ENCODE results near the gene GPR142.
A peak's percentile ranks its signal among the peaks of the same experiment; 100 is the strongest.
"Not testable (repeated sequence)": the region's sequence is repeated elsewhere in the genome, so short reads cannot be mapped to it uniquely, and the experiment has no call there.

GPR142 gene

DNA sequence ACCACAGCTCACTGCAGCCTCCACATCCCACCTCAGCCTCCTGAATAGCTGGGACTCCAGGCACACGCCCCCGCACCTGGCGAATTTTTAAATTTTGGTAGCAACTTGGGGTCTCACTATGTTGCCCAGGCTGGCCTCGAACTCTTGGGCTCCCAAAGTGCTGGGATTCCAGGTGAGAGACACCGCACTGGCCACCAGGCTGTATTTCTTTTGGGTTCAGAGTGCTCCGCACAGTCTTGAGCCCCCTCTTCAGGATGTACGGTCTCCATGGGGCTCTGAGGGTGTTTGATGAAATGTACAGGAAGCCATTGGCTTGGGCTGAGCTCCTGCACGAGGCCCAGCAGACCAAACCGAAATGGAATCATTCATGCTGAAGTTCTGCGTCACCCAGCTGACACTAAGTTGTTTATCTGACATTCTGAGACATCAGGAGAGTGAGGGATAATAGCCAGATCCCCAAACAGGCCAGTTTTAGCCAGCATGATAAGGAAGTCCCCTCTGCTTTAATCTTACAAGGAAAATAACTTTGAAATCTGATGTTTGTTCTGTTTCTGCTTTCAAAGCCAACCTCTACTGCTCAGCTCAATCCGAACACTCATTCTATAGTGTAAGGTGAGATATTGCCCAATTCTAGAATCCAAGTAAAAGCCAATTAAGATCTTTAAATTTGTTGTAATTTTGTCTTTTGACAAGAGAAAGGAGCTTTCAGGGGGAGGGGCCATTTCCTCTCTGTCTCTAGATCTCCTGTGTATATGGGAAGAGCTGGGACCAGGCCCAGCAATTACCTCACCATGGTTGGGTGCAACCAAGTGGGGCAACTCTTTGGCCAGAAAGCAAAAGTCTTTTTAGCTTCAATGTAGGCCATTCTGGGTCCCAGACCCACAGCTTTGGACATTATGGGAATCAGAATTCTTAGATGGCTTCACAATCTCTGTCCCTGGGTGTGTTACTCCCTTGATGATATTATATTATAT is 23.7 kb downstream of the GPR142 start:
- TF ChIP-seq POLR2AphosphoS5 (IDR thresholded peaks at IDR 0.05; ENCODE audit: low read depth, low read length), result no peak
- TF ChIP-seq POLR2A (IDR thresholded peaks at IDR 0.05; ENCODE audit: low read depth, low read length), result no peak
- TF ChIP-seq TAF1 (IDR thresholded peaks at IDR 0.05; ENCODE audit: borderline replicate concordance, low read depth, low read length), result no peak
- DNase-seq (ENCODE audit: insufficient read length), result no peak
- FAIRE-seq, result no peak

DNA sequence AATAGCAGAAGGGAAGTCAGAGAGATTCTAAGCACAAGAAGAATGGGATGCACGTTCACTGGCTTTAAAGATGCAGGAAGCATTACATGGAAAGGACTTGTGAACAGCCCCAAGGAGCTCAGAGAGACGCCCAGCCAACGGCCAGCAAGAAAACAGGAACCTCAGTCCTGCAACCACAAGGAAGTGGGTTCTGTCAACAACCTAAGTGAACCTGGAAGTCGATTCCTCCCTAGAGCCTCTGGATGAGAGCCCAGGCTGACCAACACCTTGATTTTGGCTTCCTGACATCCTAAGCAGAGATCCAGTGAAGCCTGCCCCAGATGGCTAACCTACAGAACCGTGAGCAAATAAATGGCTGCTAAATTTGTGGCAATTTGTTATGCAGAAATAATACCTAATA is 24.5 kb downstream of the GPR142 start:
- TF ChIP-seq POLR2A (IDR thresholded peaks at IDR 0.05; ENCODE audit: low read depth, low read length) (no peak), POLR2AphosphoS5 (IDR thresholded peaks at IDR 0.05; ENCODE audit: low read depth, low read length) (no peak), TAF1 (IDR thresholded peaks at IDR 0.05; ENCODE audit: borderline replicate concordance, low read depth, low read length) (no peak)
- FAIRE-seq (no peak), DNase-seq (ENCODE audit: insufficient read length) (no peak)

DNA sequence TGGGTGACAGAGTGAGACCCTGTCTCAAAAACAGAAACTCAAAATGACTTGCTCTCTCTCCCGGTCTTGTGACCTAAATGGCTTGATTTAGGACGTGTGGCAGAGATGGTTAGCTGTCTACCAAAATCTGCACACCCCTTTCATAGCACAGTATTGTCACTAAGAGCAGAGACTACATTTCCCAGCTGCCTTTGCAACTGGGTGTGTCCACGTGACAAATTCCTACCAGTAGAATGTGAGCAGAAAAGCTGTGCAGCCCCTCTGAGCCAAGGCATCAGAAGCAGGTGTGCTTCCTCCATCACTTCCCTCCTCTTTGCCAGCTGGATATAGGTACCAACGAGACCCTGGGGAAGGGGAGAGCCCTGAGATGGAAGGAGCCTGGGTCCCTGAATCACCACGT is 25.5 kb downstream of the GPR142 start:
- DNase-seq (ENCODE audit: insufficient read length) (no peak), FAIRE-seq (peak; percentile 44)
- TF ChIP-seq TAF1 (IDR thresholded peaks at IDR 0.05; ENCODE audit: borderline replicate concordance, low read depth, low read length) (no peak), POLR2AphosphoS5 (IDR thresholded peaks at IDR 0.05; ENCODE audit: low read depth, low read length) (no peak), POLR2A (IDR thresholded peaks at IDR 0.05; ENCODE audit: low read depth, low read length) (no peak)

DNA sequence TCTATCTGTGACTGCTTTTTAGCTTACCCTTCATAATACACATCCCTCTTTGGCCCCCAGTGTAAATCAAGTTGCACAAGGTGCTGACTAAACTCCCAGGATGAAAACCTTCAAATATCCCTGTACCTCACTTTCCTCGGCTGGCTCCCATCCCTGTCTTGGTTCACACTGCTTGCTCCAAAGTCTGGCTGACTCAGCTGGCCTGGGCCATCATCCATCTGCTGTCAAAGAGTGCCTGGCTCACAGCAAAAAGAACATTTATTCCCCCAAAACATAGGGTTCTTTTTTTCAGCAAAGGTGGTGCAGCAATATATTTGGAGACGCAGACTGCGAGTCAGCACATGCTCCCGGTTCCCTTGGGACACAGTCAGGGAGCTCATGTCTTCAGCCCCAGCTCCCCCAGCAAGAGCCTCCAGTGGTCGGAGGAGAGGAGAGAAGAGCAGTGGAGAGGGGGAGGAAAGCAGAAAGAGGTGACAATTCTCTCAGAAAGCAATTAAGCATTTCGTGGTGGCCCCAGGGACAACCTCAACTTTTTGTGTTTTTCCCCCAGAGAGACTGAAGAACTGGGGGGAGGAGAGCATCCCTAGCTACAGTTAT is 26.1 kb downstream of the GPR142 start:
- DNase-seq (ENCODE audit: insufficient read length) (no peak), FAIRE-seq (no peak)
- TF ChIP-seq POLR2AphosphoS5 (IDR thresholded peaks at IDR 0.05; ENCODE audit: low read depth, low read length) (no peak), TAF1 (IDR thresholded peaks at IDR 0.05; ENCODE audit: borderline replicate concordance, low read depth, low read length) (no peak), POLR2A (IDR thresholded peaks at IDR 0.05; ENCODE audit: low read depth, low read length) (no peak)

DNA sequence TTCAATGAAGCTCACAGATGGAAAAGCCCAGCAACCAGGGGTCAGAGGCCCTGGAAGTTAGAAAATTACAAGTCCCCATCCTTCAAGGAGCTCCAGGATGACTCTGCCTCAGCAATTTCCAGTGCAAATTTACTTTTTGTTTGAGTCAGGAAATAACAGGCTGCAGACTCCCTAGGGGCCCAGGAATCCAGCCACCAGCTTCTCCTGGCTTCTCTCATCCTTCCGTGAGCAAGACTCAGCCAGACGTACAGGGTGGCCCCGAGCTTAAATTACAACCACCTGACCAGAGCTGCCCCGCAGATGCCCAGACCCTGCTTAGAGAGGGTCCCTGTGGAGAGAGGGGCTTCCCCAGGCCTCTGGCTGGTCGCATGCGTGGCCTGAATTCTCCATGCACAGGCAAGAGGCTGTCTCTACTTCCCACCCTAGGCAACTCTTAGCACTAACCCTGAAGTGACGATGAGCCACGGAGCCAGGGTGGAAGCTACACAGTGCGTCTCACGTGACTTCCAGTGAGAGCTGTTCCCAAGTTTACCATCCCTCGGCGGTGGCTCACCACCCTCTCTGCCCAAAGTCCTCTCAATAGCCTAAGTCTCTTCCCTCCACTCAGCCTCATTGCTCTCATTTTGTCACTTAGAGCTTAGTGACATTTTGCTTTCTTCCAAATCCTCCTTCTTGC is 27.1 kb downstream of the GPR142 start:
- TF ChIP-seq POLR2A (IDR thresholded peaks at IDR 0.05; ENCODE audit: low read depth, low read length), result no peak

DNA sequence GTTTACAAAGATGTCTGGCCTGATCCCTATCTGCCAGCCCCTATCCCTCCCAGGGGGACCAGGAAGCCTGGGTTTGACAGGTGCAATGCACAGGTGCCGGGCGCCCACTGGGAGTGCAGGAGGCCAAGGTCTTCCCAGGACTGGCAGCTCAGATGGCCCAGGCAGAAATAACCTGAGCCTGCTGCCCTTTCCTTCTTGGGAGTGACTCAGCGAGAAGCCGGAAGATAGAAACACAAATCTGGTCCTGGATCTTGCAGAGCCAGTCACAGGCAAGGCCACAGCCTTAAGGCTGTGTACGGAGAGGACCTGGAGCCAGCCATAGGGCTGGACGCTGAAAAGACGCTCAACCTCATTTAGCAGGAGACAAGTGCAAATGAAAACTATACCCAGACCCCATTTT is 27.7 kb downstream of the GPR142 start:
- TF ChIP-seq TAF1 (IDR thresholded peaks at IDR 0.05; ENCODE audit: borderline replicate concordance, low read depth, low read length) (no peak), POLR2AphosphoS5 (IDR thresholded peaks at IDR 0.05; ENCODE audit: low read depth, low read length) (no peak), POLR2A (IDR thresholded peaks at IDR 0.05; ENCODE audit: low read depth, low read length) (no peak)
- no peak for DNase-seq (ENCODE audit: insufficient read length)
- no peak for FAIRE-seq

More for the DNA sequence above, 27.1 kb downstream of the GPR142 start:
- no peak for DNase-seq (ENCODE audit: insufficient read length)
- FAIRE-seq, result no peak

DNA sequence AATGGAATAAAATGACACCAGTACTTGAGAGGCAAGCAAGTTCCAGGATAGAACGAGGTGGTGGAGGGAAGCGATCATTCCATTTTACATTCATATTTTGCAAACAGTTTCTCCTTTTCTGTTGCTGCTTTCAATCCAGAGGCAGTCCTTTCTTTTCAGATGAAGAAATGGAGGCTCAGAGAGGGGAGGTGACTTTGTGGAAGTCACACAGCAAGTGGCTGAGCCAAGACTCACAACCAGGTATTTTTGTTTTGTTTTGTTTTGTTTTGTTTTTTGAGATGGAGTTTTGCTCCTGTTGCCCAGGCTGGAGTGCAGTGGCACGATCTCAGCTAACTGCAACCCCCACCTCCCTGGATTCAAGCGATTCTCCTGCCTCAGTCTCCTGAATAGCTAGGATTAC is 29.3 kb downstream of the GPR142 start:
- DNase-seq (ENCODE audit: insufficient read length) (no peak), FAIRE-seq (no peak)
- no peak for TF ChIP-seq POLR2A (IDR thresholded peaks at IDR 0.05; ENCODE audit: low read depth, low read length)
- TF ChIP-seq POLR2AphosphoS5 (IDR thresholded peaks at IDR 0.05; ENCODE audit: low read depth, low read length), result no peak
- TF ChIP-seq TAF1 (IDR thresholded peaks at IDR 0.05; ENCODE audit: borderline replicate concordance, low read depth, low read length), result no peak

DNA sequence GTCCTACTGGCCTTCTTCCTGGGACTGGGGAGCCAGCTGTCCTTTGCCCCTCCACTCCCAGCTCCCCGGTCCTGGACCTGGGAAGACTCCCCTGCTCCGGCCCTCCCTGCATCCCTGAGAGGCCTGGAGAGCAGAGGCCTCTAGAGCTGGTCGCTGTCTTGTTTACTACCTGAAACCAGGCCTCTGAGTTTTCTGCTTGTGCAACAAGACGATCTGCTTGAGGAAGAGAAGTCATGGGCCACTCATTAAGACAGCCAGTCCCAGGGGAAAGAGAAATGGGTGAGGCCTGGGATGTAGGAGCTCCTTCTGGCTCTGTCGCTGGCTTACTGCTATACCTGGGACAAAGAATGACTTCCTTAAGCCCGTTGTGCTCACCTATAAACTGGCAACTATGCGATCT is 34.7 kb downstream of the GPR142 start:
- DNase-seq (ENCODE audit: insufficient read length) (no peak), FAIRE-seq (no peak)
- no peak for TF ChIP-seq TAF1 (IDR thresholded peaks at IDR 0.05; ENCODE audit: borderline replicate concordance, low read depth, low read length)
- TF ChIP-seq POLR2A (IDR thresholded peaks at IDR 0.05; ENCODE audit: low read depth, low read length), result no peak
- TF ChIP-seq POLR2AphosphoS5 (IDR thresholded peaks at IDR 0.05; ENCODE audit: low read depth, low read length), result no peak

DNA sequence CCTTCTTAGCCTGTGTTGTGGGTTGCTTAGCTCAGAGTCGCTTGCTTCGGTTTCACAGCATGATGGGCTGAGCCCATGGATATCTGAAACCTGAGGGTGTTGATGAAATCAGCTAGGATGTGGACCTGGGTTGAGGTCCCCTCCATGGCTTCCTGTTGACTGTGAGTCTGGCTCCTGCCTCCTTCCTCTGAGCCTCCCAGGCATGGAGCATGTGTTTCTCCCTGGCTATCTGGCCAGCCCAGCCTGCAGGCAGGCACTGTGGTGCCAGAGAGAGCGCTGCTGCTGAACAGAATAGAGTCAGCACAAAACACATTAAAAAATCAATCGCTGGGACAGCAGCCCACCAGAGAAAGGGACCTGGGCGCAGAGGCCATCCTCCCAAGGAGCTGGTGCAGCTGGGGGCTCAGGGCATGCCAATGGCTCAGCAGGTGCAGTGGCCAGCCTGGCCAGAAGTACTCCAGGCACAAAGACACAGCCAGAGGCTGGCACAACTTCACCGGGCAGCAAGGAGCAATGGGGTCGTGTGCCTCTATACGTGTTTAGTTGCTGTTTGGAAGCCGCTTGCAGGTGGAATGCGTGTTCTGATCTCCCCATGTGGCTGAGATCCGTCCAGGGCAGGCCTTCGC is 36.3 kb downstream of the GPR142 start:
- DNase-seq (ENCODE audit: insufficient read length), result no peak
- TF ChIP-seq TAF1 (IDR thresholded peaks at IDR 0.05; ENCODE audit: borderline replicate concordance, low read depth, low read length) (no peak), POLR2A (IDR thresholded peaks at IDR 0.05; ENCODE audit: low read depth, low read length) (no peak), POLR2AphosphoS5 (IDR thresholded peaks at IDR 0.05; ENCODE audit: low read depth, low read length) (no peak)
- no peak for FAIRE-seq

DNA sequence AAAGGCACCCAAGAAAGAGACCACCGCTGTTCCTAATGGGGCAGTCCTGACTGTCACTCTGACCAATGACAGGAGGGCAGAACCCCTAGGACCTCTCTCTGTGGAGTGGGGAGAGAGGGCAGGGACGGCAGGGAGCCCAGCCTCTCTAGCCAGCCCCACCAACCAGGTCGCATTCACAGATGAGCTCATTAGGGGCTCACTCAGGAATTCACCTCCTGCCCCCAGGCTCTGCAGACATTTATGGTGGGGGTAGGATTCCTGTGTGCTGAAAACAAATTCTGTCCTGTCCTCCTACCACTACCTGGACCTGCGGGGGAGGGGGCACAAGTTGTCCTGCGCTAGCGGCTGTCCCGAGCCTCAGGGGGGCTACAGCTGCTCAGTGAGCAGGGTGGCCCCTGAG is 36.9 kb downstream of the GPR142 start:
- no peak for FAIRE-seq
- TF ChIP-seq TAF1 (IDR thresholded peaks at IDR 0.05; ENCODE audit: borderline replicate concordance, low read depth, low read length), result no peak
- no peak for TF ChIP-seq POLR2AphosphoS5 (IDR thresholded peaks at IDR 0.05; ENCODE audit: low read depth, low read length)
- TF ChIP-seq POLR2A (IDR thresholded peaks at IDR 0.05; ENCODE audit: low read depth, low read length), result no peak

DNA sequence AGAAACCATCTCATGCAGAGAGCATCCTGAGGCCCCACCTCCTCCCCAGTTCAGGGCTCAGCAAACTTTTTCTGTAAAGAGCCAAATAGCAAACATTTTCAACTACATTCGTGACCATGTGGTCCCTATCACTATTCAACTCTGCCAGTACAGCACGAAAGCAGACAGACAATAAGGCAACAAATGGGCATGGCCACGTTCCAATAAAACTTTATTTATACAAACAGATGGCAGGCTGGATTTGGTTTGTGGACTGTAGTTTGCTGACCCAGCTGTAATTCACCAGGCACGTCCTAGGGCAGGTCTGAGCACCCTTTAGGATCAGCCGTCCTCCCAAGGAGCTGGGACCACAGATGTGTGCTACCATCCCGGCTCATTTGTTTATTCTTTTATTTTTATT is 37.5 kb downstream of the GPR142 start:
- no peak for FAIRE-seq
- TF ChIP-seq TAF1 (IDR thresholded peaks at IDR 0.05; ENCODE audit: borderline replicate concordance, low read depth, low read length) (no peak), POLR2A (IDR thresholded peaks at IDR 0.05; ENCODE audit: low read depth, low read length) (no peak), POLR2AphosphoS5 (IDR thresholded peaks at IDR 0.05; ENCODE audit: low read depth, low read length) (no peak)
- no peak for DNase-seq (ENCODE audit: insufficient read length)

More for the DNA sequence above, 36.9 kb downstream of the GPR142 start:
- no peak for DNase-seq (ENCODE audit: insufficient read length)

DNA sequence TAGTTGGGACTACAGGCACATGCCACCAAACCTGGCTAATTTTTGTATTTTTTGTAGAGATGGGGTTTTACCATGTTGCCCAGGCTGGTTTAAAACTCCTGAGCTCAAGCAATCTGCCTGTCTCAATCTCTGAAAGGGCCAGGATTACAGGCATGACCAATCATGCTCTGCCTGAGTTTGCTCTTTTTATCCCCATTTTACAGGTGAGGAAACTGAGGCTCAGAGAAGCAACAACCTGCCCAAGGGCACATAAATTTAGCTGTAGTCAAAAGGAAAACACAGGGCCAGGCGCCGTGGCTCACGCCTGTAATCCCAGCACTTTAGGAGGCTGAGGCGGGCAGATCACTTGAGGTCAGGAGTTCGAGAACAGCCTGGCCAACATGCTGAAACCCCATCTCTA is 38.0 kb downstream of the GPR142 start:
- not testable (repeated sequence) for FAIRE-seq; DNase-seq (ENCODE audit: insufficient read length)

Data from GM12892 (cell line).